HG02623 (cell line): ENCODE measurements around the gene DMP1.
"Not testable (repeated sequence)": the region's sequence is repeated elsewhere in the genome, so short reads cannot be mapped to it uniquely, and the experiment has no call there.

Experiments used
- ATAC-seq: cut with Tn5 transposase; IDR thresholded peaks from one replicate; pipeline ENCODE4 v1.9.1; 2021; ENCODE audit warnings: moderate library complexity; ENCODE audit not compliant: unreplicated experiment

Gene DMP1

GRCh38 chr4:87679449-87680169 is 29.5 kb downstream of the DMP1 start:
- no peak for ATAC-seq

GRCh38 chr4:87680271-87680670 is 30.2 kb downstream of the DMP1 start:
- ATAC-seq, result no peak

DNA sequence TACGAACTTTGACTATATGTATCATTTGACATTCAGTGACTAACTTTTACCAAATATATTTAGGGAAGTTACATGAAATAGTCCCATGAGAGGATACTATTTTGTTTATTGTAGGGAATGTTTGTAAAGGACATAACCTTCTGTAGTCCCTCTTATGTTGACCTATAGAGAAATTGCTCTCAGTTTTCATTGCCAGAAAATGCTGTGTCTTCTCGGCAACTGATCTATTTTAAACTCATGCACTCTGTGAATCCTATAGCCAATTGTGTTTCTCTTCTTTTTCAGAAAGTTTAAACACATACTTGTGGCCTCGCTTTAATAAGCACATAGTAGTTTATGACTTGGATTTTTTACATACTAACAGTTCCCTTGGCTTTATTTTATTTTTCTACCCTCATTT is 38.2 kb downstream of the DMP1 start:
- no peak for ATAC-seq

DNA sequence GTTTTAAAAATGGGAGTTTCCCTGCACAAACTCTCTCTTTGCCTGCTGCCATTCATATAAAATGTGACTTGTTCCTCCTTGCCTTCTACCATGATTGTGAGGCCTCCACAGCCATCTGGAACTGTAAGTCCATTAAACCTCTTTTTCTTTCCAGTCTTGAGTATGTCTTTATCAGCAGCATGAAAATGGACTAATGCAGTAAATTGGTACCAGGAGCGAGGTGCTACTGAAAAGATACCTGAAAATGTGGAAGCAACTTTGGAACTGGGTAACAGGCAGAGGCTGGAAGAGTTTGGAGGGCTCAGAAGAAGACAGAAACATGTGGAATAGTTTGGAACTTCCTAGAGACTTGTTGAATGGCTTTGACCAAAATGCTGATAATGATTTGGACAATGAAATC is 40.9 kb downstream of the DMP1 start:
- ATAC-seq, result not testable (repeated sequence)

GRCh38 chr4:87692060-87692459 is 42.0 kb downstream of the DMP1 start:
- not testable (repeated sequence) for ATAC-seq

DNA sequence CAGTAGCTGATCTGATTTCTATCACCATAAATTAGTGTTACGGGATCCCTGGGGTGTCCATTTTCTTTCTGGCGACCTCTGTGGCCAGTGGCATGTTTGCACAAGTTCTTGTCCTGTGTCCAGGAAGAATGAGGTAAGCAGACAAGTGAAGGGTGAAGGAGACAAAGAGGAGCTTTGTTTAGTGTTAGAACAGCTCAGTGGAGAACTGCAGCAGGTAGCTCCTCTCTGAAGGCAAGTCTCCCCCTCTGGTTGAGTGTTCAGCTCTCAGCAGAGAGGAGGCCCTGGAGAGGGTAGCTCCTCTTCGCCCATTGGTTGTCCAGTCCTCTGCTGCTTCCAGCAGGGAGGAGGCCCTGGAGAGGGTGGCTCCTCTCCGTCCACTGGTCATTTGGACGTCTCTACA is 47.2 kb downstream of the DMP1 start:
- no peak for ATAC-seq

DNA sequence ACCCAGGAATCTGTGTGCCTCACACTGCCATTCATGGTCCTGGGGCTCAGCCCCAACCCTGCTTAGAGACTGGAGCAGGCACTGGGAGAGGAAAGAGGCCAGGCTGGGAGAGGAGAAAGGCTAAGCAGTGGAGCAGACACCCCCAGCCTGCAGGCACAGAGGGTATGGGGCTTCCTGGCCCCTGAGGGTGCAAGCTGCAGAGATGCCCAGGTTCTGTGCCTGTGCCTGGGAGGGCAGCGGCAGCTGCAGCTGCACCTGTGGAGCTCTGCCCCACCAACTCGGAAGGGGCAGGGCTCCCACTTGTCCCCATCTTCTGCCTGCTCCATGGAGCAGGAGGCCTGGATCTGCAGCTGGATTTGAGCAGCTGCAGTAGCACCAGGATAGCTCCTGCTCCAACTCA is 47.9 kb downstream of the DMP1 start:
- no peak for ATAC-seq

DNA sequence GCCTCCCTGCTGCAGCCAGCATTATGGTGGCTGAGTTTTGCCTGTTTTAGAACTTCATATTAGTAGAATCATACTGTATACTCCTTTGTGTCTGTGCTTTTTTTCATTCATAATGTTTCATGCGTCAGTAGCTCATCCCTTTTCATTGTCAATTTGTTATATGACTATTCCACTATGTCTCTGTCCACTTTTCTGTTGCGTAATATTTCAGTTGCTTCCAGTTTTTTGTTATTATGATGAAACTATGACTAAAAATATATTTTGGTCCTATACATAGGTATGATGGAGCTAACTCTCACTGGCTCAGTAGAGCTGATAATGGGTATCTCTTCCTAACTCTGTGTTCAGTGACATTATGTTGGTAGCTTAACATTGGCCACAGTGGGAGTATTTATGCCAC is 48.3 kb downstream of the DMP1 start:
- ATAC-seq, result no peak

DNA sequence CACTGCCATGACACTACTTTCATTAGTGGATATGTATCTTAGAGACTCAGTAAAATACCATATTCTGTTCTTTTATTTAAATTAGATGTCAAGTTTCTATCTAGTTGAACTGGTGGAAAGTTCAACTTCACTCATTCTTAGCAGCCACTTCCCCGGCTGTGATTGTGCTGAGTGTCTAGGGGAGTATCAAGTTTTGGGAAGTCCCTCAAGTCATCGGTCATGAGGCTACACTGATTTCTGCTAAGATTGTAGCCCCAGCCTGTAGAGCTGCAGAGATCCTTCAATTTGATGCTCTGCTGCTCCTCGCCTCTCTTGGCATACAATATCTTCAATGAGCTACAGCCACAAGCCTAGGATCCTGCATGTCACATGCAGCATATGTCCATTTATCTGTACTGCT is 53.9 kb downstream of the DMP1 start:
- ATAC-seq, result no peak

GRCh38 chr4:87707279-87707918 is 57.3 kb downstream of the DMP1 start:
- no peak for ATAC-seq
